Stimulated activated CD4-positive, alpha-beta T cell treated with anti-CD3 and anti-CD28 coated beads, TNF-alpha, amount 100 ng/mL, for 4 hours (primary cell): ENCODE results near the gene RABGAP1L.
"Not testable (repeated sequence)": the region's sequence is repeated elsewhere in the genome, so short reads cannot be mapped to it uniquely, and the experiment has no call there.

Experiments
- DNase-seq, 3 experiments: peaks; one replicate each; pipeline ENCODE4 v3.0.0-alpha.2; 2020; ENCODE audit warnings: low read depth in 3 of 3

The RABGAP1L gene

DNA sequence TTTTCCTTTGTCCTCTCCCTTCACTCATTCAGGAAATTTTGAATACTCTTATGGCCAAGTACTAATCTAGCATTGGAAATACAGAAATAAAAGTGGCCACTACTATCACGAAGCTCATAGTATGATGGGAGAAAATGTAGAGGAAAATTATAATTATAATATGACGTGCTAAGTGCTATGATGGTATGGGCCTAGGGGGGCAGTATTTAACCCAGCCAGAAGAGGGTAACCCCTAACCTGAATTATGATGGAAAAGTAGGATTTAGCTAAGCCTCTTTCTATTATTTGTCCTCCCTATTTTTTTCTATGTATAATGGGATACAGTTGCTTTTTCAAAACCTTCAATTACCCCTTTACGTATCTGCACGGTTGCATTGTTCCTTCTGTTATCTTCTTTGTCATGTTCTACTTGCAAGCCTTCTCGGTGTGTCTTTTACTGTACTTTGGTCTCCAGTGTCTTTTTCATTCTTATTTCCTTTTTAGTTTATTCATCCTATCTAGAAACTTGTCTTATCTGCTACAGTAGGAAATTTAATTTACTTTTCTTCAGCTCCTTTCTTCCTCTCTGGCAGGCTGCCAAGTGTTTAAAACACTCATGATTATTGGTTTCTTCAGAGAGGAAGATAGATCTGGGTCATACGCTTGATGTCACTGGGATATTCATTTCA lies 199.6 kb downstream of the RABGAP1L start:
- DNase-seq: no peak

DNA sequence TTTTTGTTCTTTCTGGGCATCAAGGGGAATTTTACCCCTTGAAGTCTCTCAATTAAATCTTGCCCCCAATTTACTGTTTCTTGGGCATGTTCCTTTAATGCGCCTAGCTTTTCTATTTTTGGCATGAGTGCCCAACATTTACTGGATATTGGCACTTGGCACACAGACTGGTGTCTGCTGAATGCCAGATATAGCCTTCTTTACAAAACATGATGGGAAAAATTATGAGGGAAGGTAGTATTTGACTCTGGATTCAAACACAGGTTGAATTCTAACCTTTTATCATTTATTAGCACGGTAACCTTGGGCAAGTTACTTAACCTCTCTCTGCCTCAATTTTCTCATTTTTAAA lies 200.1 kb downstream of the RABGAP1L start:
- no peak for DNase-seq

DNA sequence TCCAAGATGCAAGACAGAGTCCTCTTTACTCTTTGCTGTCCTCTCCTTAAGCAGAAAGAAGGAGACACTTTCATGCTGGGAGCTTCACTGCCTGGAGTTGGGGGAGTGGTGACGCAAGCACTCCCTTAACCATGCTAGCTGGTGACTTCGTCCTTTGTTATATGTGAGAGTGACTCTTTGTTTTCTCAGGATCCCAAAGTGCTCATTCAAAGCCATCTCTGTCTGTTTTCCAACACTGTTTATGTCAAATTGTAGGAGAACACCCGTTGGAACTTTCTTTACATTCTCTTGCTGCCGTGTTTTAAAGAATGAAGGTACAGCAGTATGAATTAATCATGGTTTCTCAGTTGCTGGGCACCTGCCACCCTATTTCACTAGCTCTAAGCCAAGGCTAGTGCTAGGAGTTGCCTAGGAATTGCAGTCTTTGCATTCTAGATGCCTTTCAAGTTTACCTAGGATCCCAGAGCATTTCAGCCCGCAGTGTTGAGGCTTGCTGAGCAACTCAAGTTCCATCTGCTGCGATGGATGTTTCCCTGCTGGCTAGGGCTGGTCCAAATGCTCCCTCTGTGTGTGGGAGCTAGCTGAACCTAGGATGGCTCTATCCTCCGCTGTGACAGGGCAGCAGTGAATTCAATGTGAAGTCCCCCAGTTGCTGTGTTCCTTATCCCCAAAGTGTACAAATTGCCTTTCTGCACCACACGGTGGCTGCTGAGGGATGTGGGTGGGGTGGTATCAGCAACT lies 205.8 kb downstream of the RABGAP1L start:
- DNase-seq: no peak

DNA sequence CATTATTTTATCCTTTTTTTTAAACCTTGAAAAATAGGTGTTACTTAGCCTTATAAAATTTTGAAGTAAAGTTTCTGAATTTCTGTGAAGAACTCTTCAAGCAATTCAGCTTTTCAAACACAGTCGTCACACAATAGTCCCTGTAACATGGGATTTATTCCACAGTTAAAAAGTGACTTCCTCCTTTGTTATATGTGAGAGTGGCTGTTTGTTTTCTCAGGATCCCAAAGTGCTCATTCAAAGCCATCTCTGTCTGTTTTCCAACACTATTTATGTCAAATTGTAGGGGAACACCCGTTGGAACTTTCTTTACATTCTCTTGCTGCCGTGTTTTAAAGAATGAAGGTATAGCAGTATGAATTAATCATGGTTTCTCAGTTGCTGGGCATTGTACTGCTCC lies 207.6 kb downstream of the RABGAP1L start:
- no peak for DNase-seq

DNA sequence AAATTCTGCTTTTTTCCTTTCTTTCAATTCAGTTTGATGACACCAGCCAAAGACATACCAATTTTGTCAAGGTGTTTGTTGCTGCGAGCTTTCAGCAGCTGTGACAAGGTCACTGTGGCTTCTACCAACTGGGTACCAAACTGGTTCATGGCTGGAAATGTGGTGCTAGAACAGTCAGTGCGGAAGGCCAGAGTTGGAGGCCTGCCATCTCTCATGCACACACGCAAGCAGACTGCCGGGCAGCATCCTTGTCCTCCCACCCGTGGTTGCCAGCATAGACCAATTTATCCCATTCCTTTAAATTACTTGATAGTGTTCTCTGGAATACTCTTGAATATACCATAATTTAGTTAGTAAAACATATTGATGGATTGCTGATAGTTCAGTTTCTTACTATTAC lies 208.6 kb downstream of the RABGAP1L start:
- DNase-seq: no peak

DNA sequence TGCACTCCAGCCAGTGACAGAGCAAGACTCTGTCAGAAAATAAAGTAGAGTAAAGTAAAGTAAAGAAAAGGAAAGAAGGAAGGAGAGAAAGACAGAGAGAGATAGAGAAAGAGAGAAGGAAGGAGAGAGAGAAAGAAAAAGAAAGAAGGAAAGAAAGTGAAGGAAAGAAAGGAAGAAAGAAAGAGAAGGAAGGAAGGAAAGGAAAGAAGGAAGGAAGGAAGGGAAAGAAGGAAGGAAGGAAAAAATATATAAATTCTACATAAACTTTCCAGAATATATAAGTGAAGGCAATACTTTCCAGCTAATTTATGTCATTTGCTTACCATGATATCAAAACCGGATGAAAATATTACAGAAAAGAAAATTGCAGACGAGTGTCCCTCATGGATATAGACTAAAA lies 216.7 kb downstream of the RABGAP1L start:
- DNase-seq: no peak

DNA sequence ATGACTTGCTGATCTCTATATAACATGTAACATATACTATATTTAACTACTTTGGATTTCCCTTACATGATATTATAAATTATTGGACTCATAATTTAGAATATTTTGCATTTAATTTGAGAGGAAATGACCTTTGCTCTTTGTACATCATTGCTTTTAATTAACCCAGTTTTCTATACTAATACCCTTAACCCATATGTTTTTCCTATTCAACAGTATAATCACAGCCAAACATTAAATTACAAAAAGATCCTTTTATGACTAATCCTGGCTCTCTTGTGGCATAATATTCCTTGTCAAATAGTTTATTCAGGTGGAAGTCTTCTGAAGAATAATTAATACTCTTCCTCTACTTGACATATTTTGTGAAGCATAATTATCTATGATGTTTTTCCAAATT lies 232.4 kb downstream of the RABGAP1L start:
- no peak for DNase-seq

DNA sequence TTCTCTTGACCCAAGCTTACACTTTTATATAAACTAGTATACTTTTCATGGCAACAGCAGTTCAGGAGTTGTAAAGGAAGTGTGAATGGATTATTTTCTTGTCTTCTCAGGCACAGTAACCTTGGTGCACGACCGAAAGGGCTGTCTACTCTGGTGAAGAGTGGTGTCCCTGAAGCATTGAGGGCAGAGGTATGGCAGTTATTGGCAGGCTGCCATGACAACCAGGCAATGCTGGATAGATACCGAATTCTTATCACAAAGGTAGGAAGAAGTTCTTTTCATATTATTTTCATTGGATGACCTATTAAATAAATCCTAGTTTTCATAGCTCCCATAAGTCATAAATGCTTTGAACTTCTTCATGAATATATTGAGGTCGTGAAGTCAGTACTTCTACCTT lies 234.6 kb downstream of the RABGAP1L start:
- no peak for DNase-seq

DNA sequence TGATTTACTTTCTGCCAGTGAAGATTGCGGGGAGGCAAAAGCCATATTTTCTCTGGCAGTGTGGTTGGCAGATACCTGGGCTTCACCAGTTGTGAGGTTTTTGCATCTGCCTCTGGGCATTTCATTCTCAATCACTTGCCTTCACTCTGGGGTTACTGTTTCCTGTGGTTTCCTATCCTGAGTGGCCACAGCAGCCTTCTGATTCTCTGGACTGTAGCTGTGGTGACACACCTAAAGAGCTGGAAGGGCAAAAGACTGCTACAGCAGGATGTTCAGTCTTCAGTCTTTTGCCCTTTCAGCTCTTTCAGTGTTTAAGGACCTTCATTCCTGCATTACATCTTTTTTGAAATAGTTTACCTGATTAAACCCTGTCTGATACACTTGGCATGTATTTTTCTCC lies 237.9 kb downstream of the RABGAP1L start:
- no peak for DNase-seq

DNA sequence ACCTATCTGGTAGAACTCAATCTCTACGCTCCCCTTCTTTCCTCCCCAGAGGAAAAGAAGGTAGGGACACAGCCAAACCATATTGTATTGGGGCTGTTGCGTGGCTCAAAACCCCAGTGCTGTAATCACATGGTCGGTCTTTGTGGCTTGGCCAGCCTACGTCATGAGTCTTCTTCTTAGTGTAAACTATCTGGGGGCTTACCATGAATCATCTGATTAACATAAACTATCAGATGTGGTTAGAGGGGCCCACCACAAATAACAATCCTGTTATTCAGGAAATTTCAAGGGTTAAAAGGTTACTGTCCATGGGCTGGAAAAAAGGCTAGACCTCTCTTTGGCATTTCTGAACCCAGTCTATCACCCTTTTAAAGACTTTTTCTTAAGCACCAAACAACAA lies 238.9 kb downstream of the RABGAP1L start:
- no peak for DNase-seq

DNA sequence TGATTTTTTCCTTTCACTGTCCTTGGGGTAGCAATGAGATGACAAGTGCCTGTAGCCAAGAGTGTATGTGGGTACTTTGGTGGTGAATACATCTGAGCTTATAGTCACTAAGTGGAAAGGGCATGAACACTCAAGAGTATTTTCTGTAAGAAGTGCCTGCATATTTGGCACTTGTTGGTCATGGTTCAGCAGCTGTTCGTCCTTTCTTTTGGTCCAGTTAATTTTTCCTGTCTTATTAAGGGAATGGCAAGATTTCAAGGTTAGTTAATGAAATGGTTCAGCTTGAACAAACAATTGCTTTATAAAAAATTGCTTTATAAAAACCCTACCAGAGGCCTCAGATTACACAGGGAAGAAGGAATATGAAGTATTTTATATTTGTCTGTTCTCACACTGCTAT lies 239.9 kb downstream of the RABGAP1L start:
- no peak for DNase-seq

DNA sequence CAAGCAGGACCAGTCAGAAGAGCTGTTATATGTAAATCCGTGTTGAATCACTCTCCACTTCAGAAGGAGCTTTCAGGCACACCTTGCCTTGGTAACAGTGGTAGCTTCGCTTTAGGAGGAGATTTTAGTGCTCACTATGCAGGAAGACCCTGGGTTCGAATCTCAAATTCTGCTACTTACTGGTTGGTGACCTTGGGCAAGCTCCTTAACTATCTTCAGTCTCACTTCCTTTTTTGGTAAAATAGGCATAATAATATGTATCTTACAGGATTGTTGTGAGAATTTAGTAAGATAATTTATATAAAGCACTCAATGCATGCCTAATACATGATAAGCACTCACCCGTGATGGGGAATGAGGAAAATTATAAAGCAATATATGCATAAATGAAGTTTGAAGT lies 241.8 kb downstream of the RABGAP1L start:
- DNase-seq: no peak

DNA sequence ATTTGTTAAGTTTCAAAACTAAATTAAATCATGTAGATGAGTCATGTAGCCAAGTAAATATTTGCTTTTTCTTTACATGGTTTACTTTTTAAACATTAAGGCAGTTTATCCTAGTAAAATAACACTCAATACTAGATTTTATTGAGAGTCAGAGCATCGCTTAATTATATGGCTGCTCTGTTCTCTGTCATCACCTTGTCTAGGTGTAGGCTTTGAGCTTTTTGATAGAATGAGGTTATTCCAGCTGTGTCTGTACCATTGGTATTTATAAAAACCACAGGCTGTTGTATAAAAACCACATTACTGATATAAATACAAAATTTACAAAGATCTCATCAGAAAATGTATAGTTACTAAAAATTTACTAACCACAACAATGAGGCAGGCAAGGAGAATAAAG lies 245.9 kb downstream of the RABGAP1L start:
- DNase-seq: no peak

DNA sequence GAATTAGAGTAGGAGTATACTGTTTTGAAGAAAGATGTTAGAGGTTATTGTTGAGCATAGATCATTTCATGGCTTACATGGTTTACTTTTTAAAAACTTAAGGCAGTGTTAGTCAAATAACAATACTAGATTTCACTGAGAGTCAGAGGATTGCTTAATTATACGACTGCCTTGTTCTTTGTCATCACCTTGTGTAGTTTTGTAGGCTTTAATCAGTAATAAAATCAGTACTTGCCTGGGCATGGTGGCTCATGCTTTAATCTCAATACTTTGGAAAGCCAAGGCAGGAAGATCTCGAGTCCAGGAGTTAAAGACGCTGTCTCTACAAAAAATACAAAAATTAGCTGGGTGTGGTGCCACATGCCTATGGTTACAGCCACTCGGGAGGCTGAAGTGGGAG lies 247.1 kb downstream of the RABGAP1L start:
- no peak for DNase-seq

DNA sequence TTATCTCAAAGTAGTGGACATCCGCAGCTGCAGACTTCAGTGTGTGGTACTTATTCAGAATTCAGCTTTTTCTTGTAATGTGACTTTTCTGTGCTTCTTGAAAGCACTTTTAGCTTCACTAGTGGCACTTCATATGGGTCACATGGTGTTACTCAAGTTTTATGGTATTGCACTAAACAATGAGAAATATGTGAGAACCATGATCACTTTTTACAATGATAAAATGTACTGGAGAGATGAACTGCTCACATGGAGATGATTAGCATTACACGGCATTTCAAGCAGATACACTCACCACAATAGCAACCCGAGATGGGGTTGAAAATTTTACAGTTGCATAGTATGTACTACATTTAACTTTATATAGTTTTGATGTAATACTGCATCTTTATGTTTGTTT lies 248.3 kb downstream of the RABGAP1L start:
- no peak for DNase-seq

DNA sequence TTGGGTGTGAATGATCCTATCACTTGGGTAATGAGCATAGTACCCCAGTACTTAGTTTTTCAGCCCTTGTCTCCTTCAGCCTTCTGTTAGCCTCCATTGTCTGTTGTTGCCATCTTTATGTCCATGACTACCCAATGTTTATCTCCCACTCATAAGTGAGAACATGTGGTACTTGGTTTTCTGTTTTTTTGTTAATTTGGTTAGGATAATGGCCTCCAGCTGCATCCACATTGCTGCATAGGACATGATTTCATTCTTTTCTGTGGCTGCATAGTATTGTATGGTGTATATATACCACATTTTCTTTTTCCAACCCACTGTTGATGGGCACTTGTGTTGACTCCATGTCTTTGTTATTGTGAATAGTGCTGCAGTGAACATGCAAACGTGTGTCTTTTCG lies 248.8 kb downstream of the RABGAP1L start:
- DNase-seq: no peak

DNA sequence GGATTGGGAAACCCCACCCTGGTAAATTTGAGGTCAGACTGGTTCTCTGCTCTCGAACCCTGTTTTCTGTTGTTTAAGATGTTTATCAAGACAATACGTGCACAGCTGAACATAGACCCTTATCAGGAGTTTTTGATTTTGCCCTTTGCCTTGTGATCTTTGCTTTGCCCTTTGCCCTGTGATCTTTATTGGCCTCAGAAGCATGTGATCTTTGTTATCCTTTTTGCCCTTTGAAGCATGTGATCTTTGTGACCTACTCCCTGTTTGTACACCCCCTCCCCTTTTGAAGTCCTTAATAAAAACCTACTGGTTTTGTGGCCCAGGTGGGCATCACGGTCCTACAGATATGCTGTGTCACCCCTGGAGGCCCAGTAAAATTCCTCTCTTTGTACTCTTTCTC lies 250.5 kb downstream of the RABGAP1L start:
- DNase-seq: not testable (repeated sequence)

DNA sequence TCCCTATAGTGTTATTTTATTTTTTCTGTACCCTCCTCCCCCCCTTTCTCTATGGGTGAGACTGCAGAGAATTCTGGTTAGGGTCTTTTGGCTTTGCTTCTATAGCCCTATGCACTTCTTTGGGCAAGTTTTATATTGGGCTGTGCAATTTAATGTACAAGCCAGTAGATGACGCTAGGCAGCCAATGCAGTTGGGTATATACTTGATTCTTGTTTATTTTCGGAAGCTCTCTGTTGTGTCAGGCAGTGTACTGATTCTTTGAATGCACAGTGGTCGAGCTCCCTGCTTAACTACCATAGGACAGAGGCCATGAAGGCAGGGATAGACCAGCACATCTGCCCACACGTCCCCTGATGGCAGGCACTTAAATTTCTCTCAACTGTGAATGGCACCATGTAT lies 254.3 kb downstream of the RABGAP1L start:
- DNase-seq: no peak

DNA sequence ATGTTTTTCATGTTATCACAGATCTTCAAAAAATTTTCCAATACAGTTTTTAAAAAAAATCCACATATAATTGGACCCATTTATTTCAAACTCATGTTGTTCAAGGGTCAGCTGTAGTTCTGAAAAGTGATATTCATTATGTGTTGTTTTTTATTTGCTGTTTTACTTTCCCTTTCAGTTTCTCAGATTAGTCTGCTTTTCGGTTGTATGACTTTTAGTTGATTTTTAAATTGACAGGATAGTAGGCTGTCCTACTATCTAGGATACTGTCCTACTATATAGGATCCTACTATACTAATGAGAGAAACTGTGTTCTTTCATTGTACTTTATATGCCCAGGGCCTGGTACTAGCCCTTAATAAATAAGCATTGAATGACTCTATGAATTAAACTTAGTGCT lies 254.9 kb downstream of the RABGAP1L start:
- DNase-seq: no peak

DNA sequence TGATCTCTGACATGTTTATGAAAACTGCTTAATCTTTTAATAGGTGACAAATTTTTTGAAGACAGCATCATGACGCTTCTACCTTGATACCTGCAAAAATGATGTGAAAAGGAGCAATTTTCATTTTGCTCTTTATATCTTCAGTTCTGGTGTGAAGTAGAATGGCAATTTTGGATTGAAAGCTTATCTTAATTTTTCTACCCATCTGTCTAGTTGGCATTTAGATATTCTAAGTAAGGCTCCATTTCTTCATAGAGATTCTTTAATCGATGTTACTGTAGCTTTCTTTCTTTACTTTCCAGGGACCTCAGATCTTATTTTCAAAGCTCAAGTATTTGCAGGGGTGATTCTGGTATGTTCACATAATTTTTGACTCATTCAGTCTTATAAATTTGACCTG lies 256.2 kb downstream of the RABGAP1L start:
- no peak for DNase-seq

DNA sequence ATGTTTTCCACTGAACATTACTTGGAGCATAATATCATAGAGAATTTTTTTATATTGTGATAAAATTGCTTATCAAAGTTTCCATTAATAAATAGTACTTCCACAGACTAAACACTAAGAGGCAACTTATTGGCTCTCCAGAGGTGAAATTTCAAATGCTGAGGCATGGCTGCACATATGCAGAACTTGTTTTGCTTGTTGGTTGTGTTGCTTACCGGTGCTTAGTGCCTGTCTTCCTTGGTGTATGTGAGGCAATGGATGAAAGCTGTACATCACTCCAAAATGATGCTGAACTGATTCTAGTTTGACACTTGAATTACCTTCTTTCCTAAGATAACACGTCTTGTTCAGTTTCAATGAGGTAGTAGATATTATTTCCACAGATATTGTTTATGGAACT lies 258.6 kb downstream of the RABGAP1L start:
- DNase-seq: no peak

DNA sequence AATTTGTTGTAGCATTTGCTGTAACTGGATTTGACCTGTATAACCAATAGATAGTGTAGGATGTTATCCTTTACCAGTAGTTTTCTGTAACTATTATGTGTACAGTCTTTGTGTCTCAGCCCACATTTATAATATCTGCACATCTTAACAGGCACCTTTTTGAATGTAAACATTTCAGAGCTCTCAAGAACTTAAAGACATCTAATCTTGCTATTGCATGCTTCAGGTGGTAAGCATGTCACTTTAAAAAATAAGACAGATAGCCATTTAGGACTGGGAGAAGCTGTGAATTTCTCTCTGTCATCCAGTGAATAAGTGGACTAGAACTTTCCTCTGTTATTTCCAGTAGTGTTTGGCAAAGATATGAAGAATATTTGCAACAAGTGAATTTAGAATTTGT lies 265.8 kb downstream of the RABGAP1L start:
- DNase-seq: no peak

DNA sequence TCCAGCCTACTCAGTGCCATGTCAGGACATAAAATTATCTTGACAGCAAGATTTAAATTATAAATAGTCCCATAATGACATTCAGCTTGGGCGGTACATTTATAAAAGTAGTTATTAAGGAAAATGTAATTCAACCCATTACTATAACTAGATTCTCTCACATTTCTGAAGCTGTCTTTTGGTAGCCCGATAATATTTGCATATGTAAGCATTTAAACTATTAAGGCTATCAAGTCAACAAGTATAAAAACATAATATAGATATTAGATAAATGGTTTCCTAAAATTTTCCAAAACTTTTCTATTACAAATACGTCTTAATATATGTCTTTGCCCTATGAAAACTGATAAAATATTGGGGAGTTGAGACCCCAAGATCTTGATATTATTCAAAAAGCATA lies 266.8 kb downstream of the RABGAP1L start:
- no peak for DNase-seq

DNA sequence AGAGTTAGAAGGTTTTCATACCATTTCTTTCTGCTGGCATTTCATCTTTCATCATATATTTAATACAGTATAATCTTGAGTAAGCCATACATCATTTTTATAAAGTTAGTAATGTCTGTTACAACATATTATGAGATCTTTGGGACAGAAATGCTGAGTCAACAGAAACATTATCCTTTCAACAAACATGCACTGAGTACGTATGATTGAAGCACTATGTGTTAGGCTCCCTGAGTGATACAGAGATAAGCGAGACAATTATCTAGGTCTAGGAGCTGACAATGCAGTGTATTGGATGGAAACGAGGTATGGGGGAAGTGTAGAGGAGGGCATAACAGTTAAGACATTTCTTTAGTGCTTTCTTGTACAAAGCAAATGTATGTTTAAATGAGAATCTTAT lies 268.7 kb downstream of the RABGAP1L start:
- no peak for DNase-seq
